Pancreas (tissue), 10 donors: Measurements from ENCODE around the gene NINJ1. TPM values are rescaled to one million over a fixed set of nuclear protein-coding genes. Genes with fewer than 3 reads are reported as not detected.

ENCODE experiments used
- ATAC-seq, 4 donors: fragments of 200-7000 bp; cut with Tn5 transposase; one replicate each; pipeline versions ENCODE4 v1.8.0 to v1.9.1; 2020; ENCODE audit warnings: mild to moderate bottlenecking in 4 of 4, moderate library complexity in 4 of 4
- DNase-seq, 6 donors: peaks; one replicate each; pipeline ENCODE4 v3.0.0-alpha.2; 2020
- FAIRE-seq: peaks from 2 replicates; lab custom pipeline; 2012; peaks lifted over from hg19 to GRCh38; lab: Jason Lieb, UNC
- H3K27ac ChIP-seq, 4 donors: fragments of 200-600 bp; sonication (generic); 1 replicate in 3 of 4; 2 replicates in 1 of 4; pipeline versions ENCODE4 v1.5.0 to v1.8.0; 2020
- H3K27me3 ChIP-seq, 4 donors: fragments of 200-600 bp; one replicate each; pipeline ENCODE4 v1.8.0; 2021
- H3K36me3 ChIP-seq, 3 donors: fragments of 200-600 bp; sonication (generic) in 1 of 3; one replicate each; pipeline versions ENCODE4 v1.5.0 to v1.8.0; 2020 to 2021
- H3K4me1 ChIP-seq, 3 donors: fragments of 200-600 bp; one replicate each; pipeline ENCODE4 v1.8.0; 2021
- H3K4me3 ChIP-seq, 4 donors: fragments of 200-600 bp; sonication (generic) in 2 of 4; one replicate each; pipeline versions ENCODE4 v1.5.0 to v1.8.0; 2020 to 2021
- H3K9me3 ChIP-seq, 4 donors: fragments of 200-600 bp; one replicate each; pipeline ENCODE4 v1.8.0; 2021
- WGBS, 2 donors: extraction: QIAGEN DNeasy Blood & Tissue Kit; methylation state at CpG; one replicate each; pipeline ENCODE4 v1.1.7; 2013; 5-methylcytosine and 5-hydroxymethylcytosine counted together
- intact Hi-C, 3 donors: fragments of 100-400 bp; cut with DNase I; formaldehyde crosslinking; loops; one replicate each; pipeline versions ENCODE4 v1.11.1 to v1.14.2; 2022
- polyA plus RNA-seq, 2 donors: library from polyadenylated mRNA; stranded (reverse); fragments of 200-250 nt; gene quantifications; one replicate each; pipeline ENCODE4 v1.2.3, GENCODE V29; 2013
- total RNA-seq, 6 donors: library from RNA; stranded (reverse); fragmentation: NEBNext Ultra II Directional in 4 of 6; extraction: Animal tissue kit (Norgen Biotek cat#: 25700) in 4 of 6; gene quantifications; one replicate each; pipeline versions ENCODE4 v1.2.1 to v1.2.4, GENCODE V29; 2021 to 2023
- TF ChIP-seq, protein P1 (sequence below), 4 donors: fragments of 200-600 bp; sonication (generic) in 3 of 4; IDR thresholded peaks; one replicate each; pipeline versions ENCODE4 v1.5.0 to v1.8.0; 2021; ENCODE audit warnings: antibody characterized with exemption in 4 of 4
- donor health status: healthy with polysubstance abuse.
- donor health status: DM: no; HTN: no; CAD: no; lungs with moderate emphysema.
- donor health status: DM: no; HTN: no; CAD: no.
- donor health status: control.
- donor health status: control.
- donor health status: Bipolar disorder and iron deficiency.
- donor health status: DM: yes; HTN: yes; CAD: no.
- donor health status: DM: no; HTN: no; CAD: no.
- donor health status: DM: no; HTN: no; CAD: no.
- donor health status: DM: yes; HTN: yes; CAD: no.

Gene NINJ1
- total and polyA plus RNA-seq, 8 donors: 15.6 to 33.2 (median 21.3) TPM

GRCh38 chr9:93155716-93156474, 21.8 kb upstream of the NINJ1 start:
- no peaks in the 10 kb centered on the region for H3K36me3 ChIP-seq
- WGBS, 2 donors: 88 to 93% methylated on average over 16 of the region's 16 CpGs
- H3K4me3 ChIP-seq: no peak overlapping the region
- no peaks in the 10 kb centered on the region for H3K9me3 ChIP-seq
- no peak overlapping the region for H3K27ac ChIP-seq
- intact Hi-C loops: loop anchor here in 2 of 3 donors (5.0 kb wide), 1 partner anchor 151 kb away; no protein-coding TSS in a partner anchor
- FAIRE-seq: no peak
- H3K4me1 ChIP-seq: no peaks in the 10 kb centered on the region
- no peak for ATAC-seq
- no peak for DNase-seq
- no peaks in the 10 kb centered on the region for H3K27me3 ChIP-seq
- TF ChIP-seq, protein P1, sequence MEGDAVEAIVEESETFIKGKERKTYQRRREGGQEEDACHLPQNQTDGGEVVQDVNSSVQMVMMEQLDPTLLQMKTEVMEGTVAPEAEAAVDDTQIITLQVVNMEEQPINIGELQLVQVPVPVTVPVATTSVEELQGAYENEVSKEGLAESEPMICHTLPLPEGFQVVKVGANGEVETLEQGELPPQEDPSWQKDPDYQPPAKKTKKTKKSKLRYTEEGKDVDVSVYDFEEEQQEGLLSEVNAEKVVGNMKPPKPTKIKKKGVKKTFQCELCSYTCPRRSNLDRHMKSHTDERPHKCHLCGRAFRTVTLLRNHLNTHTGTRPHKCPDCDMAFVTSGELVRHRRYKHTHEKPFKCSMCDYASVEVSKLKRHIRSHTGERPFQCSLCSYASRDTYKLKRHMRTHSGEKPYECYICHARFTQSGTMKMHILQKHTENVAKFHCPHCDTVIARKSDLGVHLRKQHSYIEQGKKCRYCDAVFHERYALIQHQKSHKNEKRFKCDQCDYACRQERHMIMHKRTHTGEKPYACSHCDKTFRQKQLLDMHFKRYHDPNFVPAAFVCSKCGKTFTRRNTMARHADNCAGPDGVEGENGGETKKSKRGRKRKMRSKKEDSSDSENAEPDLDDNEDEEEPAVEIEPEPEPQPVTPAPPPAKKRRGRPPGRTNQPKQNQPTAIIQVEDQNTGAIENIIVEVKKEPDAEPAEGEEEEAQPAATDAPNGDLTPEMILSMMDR (IDR thresholded peaks at IDR 0.05): no peak

GRCh38 chr9:93154293-93154903, 20.3 kb upstream of the NINJ1 start:
- TF ChIP-seq, protein P1 (IDR thresholded peaks at IDR 0.05): peak in 2 of 4 donors; percentile 14 to 24
- ATAC-seq (peak in 3 of 4 donors; percentile 46 to 79 (median 59)), FAIRE-seq (no peak), DNase-seq (peak in 1 of 6 donors; percentile 31)
- no peak overlapping the region for H3K4me3 ChIP-seq
- H3K27me3 ChIP-seq: no peaks in the 10 kb centered on the region
- no peak overlapping the region for H3K27ac ChIP-seq
- H3K4me1 ChIP-seq: no peaks in the 10 kb centered on the region
- no peaks in the 10 kb centered on the region for H3K9me3 ChIP-seq
- H3K36me3 ChIP-seq: no peaks in the 10 kb centered on the region
- WGBS, 2 donors: 78% methylated on average over 14 of the region's 14 CpGs
- intact Hi-C loops: no loop called here

- no peaks in the 10 kb centered on the region for H3K4me1 ChIP-seq
- H3K27me3 ChIP-seq: no peaks in the 10 kb centered on the region
- no peak overlapping the region for H3K27ac ChIP-seq
- DNase-seq: no peak
- FAIRE-seq: no peak
- TF ChIP-seq, protein P1 (IDR thresholded peaks at IDR 0.05): no peak
- H3K9me3 ChIP-seq: no peaks in the 10 kb centered on the region
- no peaks in the 10 kb centered on the region for H3K36me3 ChIP-seq
- intact Hi-C loops: no loop called here
- WGBS, 2 donors: 83 to 84% methylated on average over 10 of the region's 10 CpGs
- no peak overlapping the region for H3K4me3 ChIP-seq
- no peak for ATAC-seq
Measured at GRCh38 chr9:93151097-93151784, 17.2 kb upstream of the NINJ1 start.

DNA sequence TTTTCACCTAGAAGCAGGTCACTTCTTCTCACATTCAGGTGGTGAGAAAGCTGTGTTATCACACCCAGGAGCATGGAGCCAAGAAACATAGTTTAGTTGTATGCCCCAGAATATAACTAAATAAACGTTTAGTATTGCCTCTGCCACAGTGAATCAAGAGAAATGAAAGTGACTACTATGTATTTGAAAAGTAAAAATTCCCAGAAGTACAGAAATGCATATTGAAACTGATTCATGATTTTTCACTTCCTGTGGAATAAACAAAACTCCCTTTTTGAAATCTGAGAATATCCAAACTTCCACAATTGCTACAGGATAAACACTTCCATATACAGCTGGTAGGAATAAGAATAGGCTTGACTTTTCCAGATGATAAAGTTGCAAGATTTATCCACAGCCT, 15.3 kb upstream of the NINJ1 start:
- no peak for FAIRE-seq
- H3K4me3 ChIP-seq: no peak overlapping the region
- no peaks in the 10 kb centered on the region for H3K9me3 ChIP-seq
- no peaks in the 10 kb centered on the region for H3K36me3 ChIP-seq
- H3K27me3 ChIP-seq: no peaks in the 10 kb centered on the region
- DNase-seq: no peak
- no peaks in the 10 kb centered on the region for H3K4me1 ChIP-seq
- TF ChIP-seq, protein P1 (IDR thresholded peaks at IDR 0.05): no peak
- intact Hi-C loops: no loop called here
- ATAC-seq: no peak
- no peak overlapping the region for H3K27ac ChIP-seq
- WGBS, 2 donors: 23 to 26% methylated on average over 1 of the region's 1 CpG
